Cardiac septum (tissue), 1 donor: Measurements from ENCODE around the gene GPER1. TPM values are rescaled to one million over a fixed set of nuclear protein-coding genes. Genes with fewer than 3 reads are reported as not detected.

Experiments
- DNase-seq: peaks from one replicate; pipeline ENCODE4 v3.0.0-alpha.2; 2020; ENCODE audit warnings: low spot score
- intact Hi-C: fragments of 100-400 bp; cut with DNase I; formaldehyde crosslinking; loops from one replicate; pipeline ENCODE4 v1.14.0; 2022
- total RNA-seq: library from RNA; stranded (reverse); fragmentation: NEBNext Ultra II Directional; extraction: Animal tissue kit (Norgen Biotek cat#: 25700); gene quantifications from one replicate; pipeline ENCODE4 v1.2.1, GENCODE V29; 2021
- donor health status: DM: no; HTN: no; CAD: no.

The GPER1 gene
- total RNA-seq, 1 donor from 2014 or later, result 2.9 TPM

DNA sequence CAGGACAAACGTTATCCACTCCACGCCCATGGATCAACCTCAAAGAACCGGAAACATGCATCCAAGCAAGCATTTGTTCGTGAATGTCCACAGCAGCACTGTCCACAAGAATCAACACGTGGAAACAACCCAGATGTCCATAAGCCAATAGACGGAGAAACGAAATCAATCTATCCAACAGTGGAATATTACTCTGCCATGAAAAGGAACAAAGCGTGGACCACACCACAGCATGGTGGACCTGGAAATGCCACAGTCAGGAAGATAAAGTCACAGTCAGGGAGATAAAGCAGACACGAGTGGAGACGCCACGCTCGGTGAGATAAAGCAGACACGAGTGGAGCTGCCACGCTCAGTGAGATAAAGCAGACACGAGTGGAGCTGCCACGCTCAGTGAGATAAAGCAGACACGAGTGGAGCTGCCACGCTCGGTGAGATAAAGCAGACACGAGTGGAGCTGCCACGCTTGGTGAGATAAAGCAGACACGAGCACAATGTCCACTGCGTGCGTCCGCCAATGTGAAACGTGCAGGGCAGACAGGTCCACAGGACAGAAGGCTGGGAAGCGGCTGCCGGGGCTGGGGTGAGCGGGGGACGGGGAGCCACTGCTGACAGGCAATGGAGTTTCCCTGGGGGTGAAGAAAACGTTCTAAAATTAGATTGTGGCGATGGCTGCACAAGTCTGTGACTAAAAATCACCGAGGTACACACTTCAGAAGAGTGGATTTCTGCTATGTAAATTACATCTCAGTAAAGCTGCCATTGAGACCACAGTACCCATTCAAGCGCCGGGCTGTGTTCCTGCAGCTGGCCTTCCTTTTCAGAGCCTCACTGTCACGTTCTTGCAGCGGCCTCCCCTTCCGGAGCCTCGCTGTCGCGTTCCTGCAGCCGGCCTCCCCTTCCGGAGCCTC is 10.6 kb downstream of the GPER1 start:
- intact Hi-C loops, result no loop called here
- no peak for DNase-seq

DNA sequence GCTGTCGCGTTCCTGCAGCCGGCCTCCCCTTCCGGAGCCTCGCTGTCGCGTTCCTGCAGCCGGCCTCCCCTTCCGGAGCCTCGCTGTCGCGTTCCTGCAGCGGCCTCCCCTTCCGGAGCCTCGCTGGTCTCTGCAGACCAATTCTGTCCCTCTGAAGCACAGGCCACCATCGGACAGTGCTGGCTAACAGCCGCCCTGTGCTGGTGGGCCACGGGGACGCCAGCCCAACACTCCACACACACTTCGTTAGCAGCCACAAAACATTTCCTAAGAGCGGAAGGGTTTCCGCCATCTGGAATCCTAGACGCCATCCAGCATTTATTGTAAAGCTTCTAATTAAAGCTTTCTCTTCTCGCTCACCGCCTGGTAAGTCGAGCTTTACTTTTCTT is 11.2 kb downstream of the GPER1 start:
- intact Hi-C loops, result no loop called here
- no peak for DNase-seq

DNA sequence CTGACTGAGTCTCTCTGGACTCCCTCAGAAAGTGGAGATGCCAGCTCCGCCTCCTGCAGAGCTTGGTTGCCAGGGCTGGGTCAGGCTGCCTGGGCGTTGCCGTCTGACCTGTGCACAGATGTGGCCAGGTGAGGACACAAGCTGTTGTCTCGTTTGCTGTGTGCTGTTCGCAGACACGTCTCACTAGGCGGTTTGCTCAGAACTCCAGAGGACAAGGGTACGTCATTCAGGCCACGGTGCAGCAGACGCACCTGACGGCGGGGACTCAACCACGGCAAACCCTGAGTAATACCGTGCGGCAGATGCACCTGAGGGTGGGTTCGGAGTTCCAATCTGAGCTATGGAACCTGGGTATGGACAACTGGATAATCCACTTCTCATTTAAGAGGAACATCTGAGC is 11.7 kb downstream of the GPER1 start:
- DNase-seq, result no peak
- intact Hi-C loops, result no loop called here

GRCh38 chr7:1100386-1100785 is 12.5 kb downstream of the GPER1 start:
- DNase-seq, result no peak
- intact Hi-C loops, result no loop called here

GRCh38 chr7:1100834-1101562 is 13.1 kb downstream of the GPER1 start:
- no peak for DNase-seq
- intact Hi-C loops, result no loop called here

- intact Hi-C loops, result no loop called here
- DNase-seq, result no peak
These were observed 13.9 kb downstream of the GPER1 start for GRCh38 chr7:1101563-1102431.

- intact Hi-C loops, result no loop called here
- no peak for DNase-seq
These were observed 15.3 kb downstream of the GPER1 start for GRCh38 chr7:1103009-1103788.

DNA sequence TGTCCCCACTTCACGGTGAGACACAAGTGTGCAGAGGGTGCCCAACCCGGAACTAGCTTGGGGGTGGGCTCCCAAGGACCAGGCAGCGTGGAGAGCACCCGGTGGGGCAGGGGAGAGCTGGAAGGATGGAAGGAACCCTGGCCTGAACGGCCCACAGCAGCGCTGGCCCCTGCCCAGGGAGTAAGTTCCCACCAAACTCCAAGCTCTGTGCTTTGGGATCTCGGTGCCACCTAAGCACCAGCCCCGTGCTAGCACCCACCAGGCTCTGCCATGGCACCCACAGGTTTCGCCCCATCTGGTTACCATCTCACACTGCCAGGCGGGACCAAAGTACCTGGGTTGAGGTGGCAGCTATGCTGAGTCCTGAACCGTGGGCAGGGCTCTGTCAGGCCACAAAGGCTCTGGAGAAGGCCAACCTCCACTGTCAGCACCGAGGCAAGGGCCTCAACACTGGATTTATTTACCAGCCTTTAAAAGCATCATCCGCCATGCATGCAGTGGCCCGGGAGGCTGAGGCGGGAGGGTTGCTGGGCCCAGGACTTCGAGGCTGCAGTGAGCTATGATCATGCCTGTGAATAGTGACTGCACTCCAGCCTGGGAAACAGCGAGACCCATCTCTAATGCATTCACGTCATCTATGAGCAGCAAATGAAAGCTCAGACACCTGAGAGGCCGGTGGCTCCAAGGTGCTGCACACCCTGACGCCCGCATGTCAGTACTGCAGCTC is 16.0 kb downstream of the GPER1 start:
- DNase-seq, result no peak
- intact Hi-C loops, result no loop called here

- intact Hi-C loops, result no loop called here
- no peak for DNase-seq
These were observed 16.7 kb downstream of the GPER1 start for GRCh38 chr7:1104516-1105179.

- intact Hi-C loops, result no loop called here
- no peak for DNase-seq
These were observed 17.3 kb downstream of the GPER1 start for GRCh38 chr7:1105189-1105588.

- DNase-seq, result no peak
These were observed 18.3 kb downstream of the GPER1 start for GRCh38 chr7:1106063-1106792.

GRCh38 chr7:1106793-1107421 is 19.0 kb downstream of the GPER1 start:
- intact Hi-C loops, result no loop called here
- no peak for DNase-seq

More at GRCh38 chr7:1106063-1106792, 18.3 kb downstream of the GPER1 start:
- intact Hi-C loops, result no loop called here

GRCh38 chr7:1108264-1108920 is 20.5 kb downstream of the GPER1 start:
- peak; percentile 71 for DNase-seq

GRCh38 chr7:1109581-1110310 is 21.8 kb downstream of the GPER1 start:
- peak; percentile 47 for DNase-seq
- intact Hi-C loops, result no loop called here

More at GRCh38 chr7:1108264-1108920, 20.5 kb downstream of the GPER1 start:
- intact Hi-C loops, result no loop called here

DNA sequence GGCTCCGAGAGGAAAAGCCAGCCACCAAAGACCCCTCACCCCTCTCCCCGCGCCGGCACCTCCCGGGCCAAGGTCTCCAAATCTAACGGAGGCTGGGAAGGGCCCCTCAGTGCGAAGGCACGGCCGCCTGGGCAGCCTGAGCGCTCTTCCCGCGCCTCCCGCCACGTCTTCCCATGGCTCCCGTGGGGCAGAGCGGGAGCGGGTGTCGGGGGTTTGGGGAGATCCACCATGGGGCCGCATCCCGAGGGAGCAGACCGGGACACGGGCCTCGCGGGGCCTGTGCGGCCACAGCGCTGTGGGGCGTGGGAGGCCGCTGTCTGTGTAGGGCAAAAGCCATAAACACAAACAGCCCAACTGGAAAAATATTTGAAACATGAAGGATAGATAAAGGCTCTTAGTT is 22.4 kb downstream of the GPER1 start:
- intact Hi-C loops, result no loop called here
- peak; percentile 54 for DNase-seq

DNA sequence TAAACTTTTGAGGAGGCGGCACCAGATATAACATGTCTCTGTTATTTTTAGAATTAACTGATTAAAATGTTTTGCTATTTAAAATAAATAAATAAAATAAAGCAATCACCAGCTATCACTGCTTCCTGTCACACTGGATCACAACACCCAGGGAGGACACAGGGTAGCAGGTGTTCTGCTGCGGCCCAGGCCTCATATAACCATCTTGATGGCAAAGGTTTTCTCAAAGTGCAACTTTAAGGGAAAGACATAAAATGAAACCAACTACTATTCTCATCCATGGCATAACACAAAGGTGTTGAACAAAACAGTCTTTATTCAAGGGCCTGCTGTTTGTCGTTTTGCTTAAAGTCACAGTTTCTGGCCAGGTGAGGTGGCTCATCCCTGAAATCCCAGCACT is 23.2 kb downstream of the GPER1 start:
- DNase-seq, result peak; percentile 58
- intact Hi-C loops, result no loop called here
